CD14-positive monocyte (primary cell): ENCODE data around the gene ATF1. TPM values are rescaled to one million over a fixed set of nuclear protein-coding genes. Genes with fewer than 3 reads are reported as not detected.
"Not testable (repeated sequence)": the region's sequence is repeated elsewhere in the genome, so short reads cannot be mapped to it uniquely, and the experiment has no call there.

Source experiments
- DNase-seq, 3 donors: peaks; one replicate each; pipeline ENCODE4 v3.0.0-alpha.2; 2011 to 2022
- H2AFZ ChIP-seq: 2 replicates; pipeline ENCODE4 v1.6.0; 2012; ENCODE audit warnings: mild to moderate bottlenecking, low read depth, low read length, inconsistent platforms; ENCODE audit not compliant: insufficient read depth, poor library complexity, severe bottlenecking
- H3K27ac ChIP-seq, 2 donors: 1 replicate in 1 of 2; 2 replicates in 1 of 2; pipeline ENCODE4 v1.5.1; 2012 to 2013; ENCODE audit warnings: low read length in 2 of 2, control low read depth in 1 of 2, inconsistent platforms in 1 of 2, low read depth in 1 of 2, mild to moderate bottlenecking in 1 of 2
- H3K27me3 ChIP-seq, 2 donors: one replicate each; pipeline versions ENCODE4 v1.6.0 to v1.6.1; 2011 to 2013; ENCODE audit warnings: low read length in 2 of 2; ENCODE audit not compliant: control insufficient read depth in 2 of 2, insufficient read depth in 2 of 2
- H3K36me3 ChIP-seq, 2 donors: replicated peaks in 1 of 2; 1 replicate in 1 of 2; 2 replicates in 1 of 2; pipeline versions ENCODE4 v1.5.1 to v1.6.1; 2012 to 2013; ENCODE audit warnings: low read length in 2 of 2, control low read depth in 1 of 2, inconsistent platforms in 1 of 2, mild to moderate bottlenecking in 1 of 2; ENCODE audit not compliant: insufficient read depth in 2 of 2, control insufficient read depth in 1 of 2
- H3K4me1 ChIP-seq, 2 donors: 1 replicate in 1 of 2; 2 replicates in 1 of 2; pipeline versions ENCODE4 v1.5.1 to v1.6.1; 2012 to 2013; ENCODE audit warnings: low read length in 2 of 2, control low read depth in 1 of 2, inconsistent platforms in 1 of 2, mild to moderate bottlenecking in 1 of 2, moderate library complexity in 1 of 2; ENCODE audit not compliant: insufficient read depth in 2 of 2, control insufficient read depth in 1 of 2
- H3K4me2 ChIP-seq: replicated peaks from 2 replicates; pipeline ENCODE3; 2012; ENCODE audit warnings: low read length, moderate library complexity, mild to moderate bottlenecking; ENCODE audit not compliant: poor library complexity, severe bottlenecking; ENCODE audit errors: extremely low read depth
- H3K4me3 ChIP-seq, 3 experiments: fragments of 200-600 bp in 1 of 3; sonication (generic) in 1 of 3; replicated peaks in 1 of 3; 1 replicate in 2 of 3; 2 replicates in 1 of 3; pipeline ENCODE4 v1.5.1; 2011 to 2013; ENCODE audit warnings: low read length in 3 of 3, mild to moderate bottlenecking in 3 of 3, control low read depth in 2 of 3, low read depth in 2 of 3, inconsistent platforms in 1 of 3, moderate library complexity in 1 of 3
- H3K79me2 ChIP-seq: 2 replicates; pipeline ENCODE4 v1.6.0; 2012; ENCODE audit warnings: mild to moderate bottlenecking, control low read depth, inconsistent platforms, low read length, moderate library complexity; ENCODE audit not compliant: insufficient read depth
- H3K9ac ChIP-seq: 2 replicates; pipeline ENCODE4 v1.6.0; 2017; ENCODE audit warnings: low read length, mild to moderate bottlenecking; ENCODE audit not compliant: insufficient read depth, poor library complexity, severe bottlenecking
- H3K9me3 ChIP-seq, 2 donors: replicated peaks in 1 of 2; 1 replicate in 1 of 2; 2 replicates in 1 of 2; pipeline versions ENCODE4 v1.5.1 to v1.6.1; 2012 to 2013; ENCODE audit warnings: low read length in 2 of 2, control low read depth in 1 of 2; ENCODE audit not compliant: control insufficient read depth in 1 of 2, insufficient read depth in 1 of 2
- H4K20me1 ChIP-seq: 2 replicates; pipeline ENCODE4 v1.6.0; 2012; ENCODE audit warnings: mild to moderate bottlenecking, low read length, control low read depth, moderate library complexity; ENCODE audit not compliant: insufficient read depth
- H3K27ac Mint-ChIP-seq, 7 donors: one replicate each; pipeline ENCODE4 v1.8.0; 2020; ENCODE audit warnings: mild to moderate bottlenecking in 7 of 7, mixed read lengths in 7 of 7, moderate library complexity in 6 of 7, inconsistent platforms in 2 of 7
- H3K27me3 Mint-ChIP-seq, 3 donors: one replicate each; pipeline ENCODE4 v1.8.0; 2021 to 2022; ENCODE audit warnings: low read depth in 3 of 3, mild to moderate bottlenecking in 3 of 3, mixed read lengths in 3 of 3, moderate library complexity in 3 of 3, inconsistent platforms in 1 of 3
- H3K36me3 Mint-ChIP-seq, 2 donors: one replicate each; pipeline ENCODE4 v1.8.0; 2020; ENCODE audit warnings: mixed read lengths in 2 of 2, inconsistent platforms in 1 of 2, mild to moderate bottlenecking in 1 of 2
- H3K4me1 Mint-ChIP-seq: one replicate; pipeline ENCODE4 v1.8.0; 2020; ENCODE audit warnings: mild to moderate bottlenecking, mixed read lengths
- H3K4me3 Mint-ChIP-seq, 2 donors: one replicate each; pipeline ENCODE4 v1.8.0; 2020; ENCODE audit warnings: mild to moderate bottlenecking in 2 of 2, mixed read lengths in 2 of 2, moderate library complexity in 1 of 2
- H3K9me3 Mint-ChIP-seq, 7 donors: one replicate each; pipeline ENCODE4 v1.8.0; 2020 to 2022; ENCODE audit warnings: mixed read lengths in 7 of 7, mild to moderate bottlenecking in 6 of 7, moderate library complexity in 6 of 7, inconsistent platforms in 2 of 7
- CTCF ChIP-seq: fragments of 200-600 bp; IDR thresholded peaks from one replicate; pipeline ENCODE4 v1.8.0; 2022; ENCODE audit warnings: antibody characterized with exemption, mild to moderate bottlenecking
- WGBS: methylation state at CpG from one replicate; pipeline ENCODE4 v1.1.5; 2013; ENCODE audit warnings: missing lambda C conversion rate; ENCODE audit not compliant: insufficient coverage; 5-methylcytosine and 5-hydroxymethylcytosine counted together
- intact Hi-C, 2 donors: fragments of 100-400 bp; cut with micrococcal nuclease; formaldehyde crosslinking; loops; one replicate each; pipeline versions ENCODE4 v1.15.0 to v1.15.1; 2023
- polyA plus RNA-seq, 3 donors: library from polyadenylated mRNA; depleted of rRNA in 1 of 3; unstranded in 2 of 3; stranded (reverse) in 1 of 3; fragments of 300-500 nt in 2 of 3; fragments of >200 nt in 1 of 3; fragmentation: Illumina TruSeq in 2 of 3; gene quantifications; 1 replicate in 2 of 3; 2 replicates in 1 of 3; pipeline ENCODE4 v1.2.3, GENCODE V29; 2012 to 2021

ATF1 gene
- polyA plus RNA-seq, 3 donors, result 12.6 to 21.9 (median 21.5) TPM

GRCh38 chr12:50855679-50856078 is 91.8 kb downstream of the ATF1 start:
- intact Hi-C loops, H3K4me3 Mint-ChIP-seq, H2AFZ ChIP-seq, H3K4me1 Mint-ChIP-seq, H4K20me1 ChIP-seq, H3K9ac ChIP-seq, H3K4me3 ChIP-seq, H3K4me1 ChIP-seq, H3K9me3 ChIP-seq, H3K27me3 ChIP-seq, H3K4me2 ChIP-seq, H3K27me3 Mint-ChIP-seq, H3K36me3 Mint-ChIP-seq, DNase-seq, H3K36me3 ChIP-seq, H3K27ac Mint-ChIP-seq, H3K79me2 ChIP-seq, H3K27ac ChIP-seq: not testable (repeated sequence)
- peaks cover 0 to 21% (median 10%) of the 10 kb centered on the region in 7 donors for H3K9me3 Mint-ChIP-seq
- WGBS, result no CpG with 5 or more reads among the region's 2 CpGs

- no peak for DNase-seq
- no peaks in the 10 kb centered on the region for H3K27me3 ChIP-seq
- no peak for TF ChIP-seq CTCF
- H3K27ac Mint-ChIP-seq, result no peak overlapping the region
- intact Hi-C loops, result no loop called here
- no peak overlapping the region for H3K4me3 Mint-ChIP-seq
- H3K4me1 Mint-ChIP-seq, result peaks cover 3% of the 10 kb centered on the region
- no peaks in the 10 kb centered on the region for H3K27me3 Mint-ChIP-seq
- H3K4me2 ChIP-seq, result no peak overlapping the region
- peaks cover 0 to 2% of the 10 kb centered on the region in 2 donors for H3K9me3 ChIP-seq
- no peaks in the 10 kb centered on the region for H3K4me1 ChIP-seq
- no peaks in the 10 kb centered on the region for H3K36me3 Mint-ChIP-seq
- peaks cover 2 to 12% (median 6%) of the 10 kb centered on the region in 7 donors for H3K9me3 Mint-ChIP-seq
- no peak overlapping the region for H2AFZ ChIP-seq
- no peak overlapping the region for H3K4me3 ChIP-seq
- H3K27ac ChIP-seq, result no peak overlapping the region
- WGBS, result 100% methylated on average over 1 of the region's 4 CpGs
- no peaks in the 10 kb centered on the region for H3K36me3 ChIP-seq
- H4K20me1 ChIP-seq, result no peaks in the 10 kb centered on the region
- no peak overlapping the region for H3K9ac ChIP-seq
- no peaks in the 10 kb centered on the region for H3K79me2 ChIP-seq
Observed at GRCh38 chr12:50859621-50860310, 95.9 kb downstream of the ATF1 start.
